Activated naive CD8-positive, alpha-beta T cell treated with anti-CD3 and anti-CD28 coated beads for 36 hours (primary cell): ENCODE measurements around the gene RNF207. TPM values are rescaled to one million over a fixed set of nuclear protein-coding genes. Genes with fewer than 3 reads are reported as not detected.

Source experiments
- DNase-seq: peaks from one replicate; pipeline ENCODE4 v3.0.0; 2021
- H3K27ac Mint-ChIP-seq: one replicate; pipeline ENCODE4 v1.8.0; 2022; ENCODE audit warnings: mild to moderate bottlenecking, moderate library complexity, mixed read lengths
- H3K27me3 Mint-ChIP-seq: one replicate; pipeline ENCODE4 v1.8.0; 2022; ENCODE audit warnings: mild to moderate bottlenecking, mixed read lengths
- H3K36me3 Mint-ChIP-seq: one replicate; pipeline ENCODE4 v1.8.0; 2021; ENCODE audit warnings: mild to moderate bottlenecking, mixed read lengths
- H3K4me1 Mint-ChIP-seq: one replicate; pipeline ENCODE4 v1.8.0; 2021; ENCODE audit warnings: mixed read lengths
- H3K4me3 Mint-ChIP-seq: one replicate; pipeline ENCODE4 v1.8.0; 2022; ENCODE audit warnings: mild to moderate bottlenecking, moderate library complexity, mixed read lengths
- H3K9me3 Mint-ChIP-seq: one replicate; pipeline ENCODE4 v1.8.0; 2022; ENCODE audit warnings: mixed read lengths
- total RNA-seq, 2 experiments: library from RNA; stranded (reverse); gene quantifications; one replicate each; pipeline ENCODE4 v1.2.3, GENCODE V29; 2021

Gene RNF207
- total RNA-seq, 2 experiments from 2014 or later = 5.0 to 6.2 TPM

DNA sequence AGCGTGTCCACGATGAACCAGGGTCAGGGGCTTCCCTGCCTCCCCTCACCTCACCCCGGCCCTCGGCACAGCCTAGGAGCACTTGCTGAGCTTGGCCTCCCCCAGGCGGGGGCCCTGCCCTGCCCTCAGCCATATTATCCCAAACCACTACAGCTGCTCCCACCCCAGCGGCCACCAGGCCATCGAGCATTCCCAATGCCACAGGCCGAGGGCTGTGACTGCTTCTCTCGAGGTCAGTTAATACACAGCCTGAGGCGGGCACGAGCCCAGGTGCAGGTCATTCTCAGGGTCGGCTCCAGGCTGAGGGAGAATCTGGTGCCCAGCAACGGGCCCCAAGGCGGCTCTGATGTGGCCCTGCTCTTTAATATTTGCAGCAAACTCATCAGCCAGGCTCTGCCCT, 63.4 kb downstream of the RNF207 start:
- Mint-ChIP-seq H3K27ac (no peak overlapping the region), H3K36me3 (no peaks in the 10 kb centered on the region), H3K27me3 (no peaks in the 10 kb centered on the region), H3K4me1 (no peaks in the 10 kb centered on the region), H3K9me3 (no peaks in the 10 kb centered on the region), H3K4me3 (no peak overlapping the region)
- no peak for DNase-seq

DNA sequence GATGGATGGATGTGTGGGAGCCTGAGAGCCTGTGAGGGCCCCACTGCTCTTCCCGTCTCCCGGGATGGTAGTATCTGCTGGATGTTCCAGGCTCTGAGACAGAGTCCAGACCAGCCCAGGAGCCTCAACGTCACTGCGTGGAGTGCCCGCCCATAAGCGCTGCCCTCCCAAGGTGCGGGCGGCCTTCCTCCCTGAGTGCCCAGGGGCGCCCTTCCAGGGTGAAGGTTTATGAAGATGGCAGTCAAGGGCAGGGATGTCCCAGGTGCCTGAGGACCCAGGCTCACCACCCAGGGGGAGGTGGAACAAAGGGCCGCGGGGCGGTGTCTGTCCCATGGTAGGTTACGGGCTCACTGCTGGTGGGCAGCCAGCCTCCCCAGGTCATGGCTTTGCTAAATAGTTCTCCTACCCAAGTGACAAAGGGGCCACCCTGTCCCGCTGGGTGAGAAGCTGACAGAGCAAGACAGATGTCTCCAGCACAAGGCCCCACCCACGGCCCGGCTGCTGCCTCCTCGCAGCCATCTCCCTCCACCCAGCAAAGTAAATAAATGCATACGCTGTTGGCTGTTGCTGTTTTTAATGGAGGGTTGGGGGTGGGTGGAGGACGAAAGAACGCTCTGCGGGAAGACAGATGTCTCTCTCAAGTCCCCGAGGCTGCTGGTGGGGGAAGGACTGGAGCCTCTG, 63.9 kb downstream of the RNF207 start:
- no peak overlapping the region for H3K27ac Mint-ChIP-seq
- no peaks in the 10 kb centered on the region for H3K4me1 Mint-ChIP-seq
- no peaks in the 10 kb centered on the region for H3K9me3 Mint-ChIP-seq
- no peaks in the 10 kb centered on the region for H3K36me3 Mint-ChIP-seq
- H3K27me3 Mint-ChIP-seq = no peaks in the 10 kb centered on the region
- DNase-seq = no peak
- H3K4me3 Mint-ChIP-seq = no peak overlapping the region

DNA sequence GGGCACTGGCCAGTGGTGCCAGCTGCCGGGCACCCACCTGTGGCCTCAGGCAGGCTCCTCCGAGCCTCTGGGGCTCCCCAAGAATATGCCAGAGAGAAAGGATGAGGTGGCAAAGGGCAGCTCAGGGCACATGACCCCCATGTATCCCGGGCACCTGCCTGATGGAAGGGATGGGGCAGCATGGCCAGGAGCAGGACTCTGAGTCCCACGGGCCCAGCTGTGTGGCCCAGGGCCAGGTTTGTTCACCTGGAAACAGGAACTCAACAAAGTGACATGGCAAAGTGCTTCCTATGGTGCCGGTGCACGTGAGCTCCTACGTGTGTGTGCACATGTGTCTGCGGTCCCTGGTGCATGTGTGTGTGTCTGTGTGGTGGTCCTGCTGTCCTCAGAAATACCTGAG, 64.5 kb downstream of the RNF207 start:
- Mint-ChIP-seq H3K27me3 (no peaks in the 10 kb centered on the region), H3K36me3 (no peaks in the 10 kb centered on the region), H3K4me1 (no peaks in the 10 kb centered on the region), H3K9me3 (no peaks in the 10 kb centered on the region), H3K27ac (no peak overlapping the region), H3K4me3 (no peak overlapping the region)
- no peak for DNase-seq

Other genes starting within 250 kb of the RNF207 start
- gene NPHP4, start 213.7 kb upstream of the RNF207 start, total RNA-seq = 10 to 100 TPM; 11.4 to 12.6 TPM
- 100 to 1,000 TPM; 209 to 218 TPM for gene KCNAB2, start 160.2 kb upstream of the RNF207 start, total RNA-seq
- gene CHD5, start 25.8 kb upstream of the RNF207 start, total RNA-seq = under 1 TPM; 0.44 to 0.56 TPM
- 100 to 1,000 TPM; 481 to 486 TPM for gene RPL22, start 6.5 kb upstream of the RNF207 start, total RNA-seq
- gene ICMT, start 29.8 kb downstream of the RNF207 start, total RNA-seq = 10 to 100 TPM; 57.4 to 58.1 TPM
- not detected for gene HES3, start 38.1 kb downstream of the RNF207 start, total RNA-seq
- under 1 TPM; 0.54 to 0.56 TPM for gene GPR153, start 55.0 kb downstream of the RNF207 start, total RNA-seq
- gene ACOT7, start 187.6 kb downstream of the RNF207 start, total RNA-seq = 10 to 100 TPM; 80.8 to 86.2 TPM
- gene HES2, start 213.8 kb downstream of the RNF207 start, total RNA-seq = not detected
- under 1 TPM; 0.39 to 0.44 TPM for gene ESPN, start 218.7 kb downstream of the RNF207 start, total RNA-seq